ENCODE measurements around the gene KCNK4.

KCNK4 gene

DNA sequence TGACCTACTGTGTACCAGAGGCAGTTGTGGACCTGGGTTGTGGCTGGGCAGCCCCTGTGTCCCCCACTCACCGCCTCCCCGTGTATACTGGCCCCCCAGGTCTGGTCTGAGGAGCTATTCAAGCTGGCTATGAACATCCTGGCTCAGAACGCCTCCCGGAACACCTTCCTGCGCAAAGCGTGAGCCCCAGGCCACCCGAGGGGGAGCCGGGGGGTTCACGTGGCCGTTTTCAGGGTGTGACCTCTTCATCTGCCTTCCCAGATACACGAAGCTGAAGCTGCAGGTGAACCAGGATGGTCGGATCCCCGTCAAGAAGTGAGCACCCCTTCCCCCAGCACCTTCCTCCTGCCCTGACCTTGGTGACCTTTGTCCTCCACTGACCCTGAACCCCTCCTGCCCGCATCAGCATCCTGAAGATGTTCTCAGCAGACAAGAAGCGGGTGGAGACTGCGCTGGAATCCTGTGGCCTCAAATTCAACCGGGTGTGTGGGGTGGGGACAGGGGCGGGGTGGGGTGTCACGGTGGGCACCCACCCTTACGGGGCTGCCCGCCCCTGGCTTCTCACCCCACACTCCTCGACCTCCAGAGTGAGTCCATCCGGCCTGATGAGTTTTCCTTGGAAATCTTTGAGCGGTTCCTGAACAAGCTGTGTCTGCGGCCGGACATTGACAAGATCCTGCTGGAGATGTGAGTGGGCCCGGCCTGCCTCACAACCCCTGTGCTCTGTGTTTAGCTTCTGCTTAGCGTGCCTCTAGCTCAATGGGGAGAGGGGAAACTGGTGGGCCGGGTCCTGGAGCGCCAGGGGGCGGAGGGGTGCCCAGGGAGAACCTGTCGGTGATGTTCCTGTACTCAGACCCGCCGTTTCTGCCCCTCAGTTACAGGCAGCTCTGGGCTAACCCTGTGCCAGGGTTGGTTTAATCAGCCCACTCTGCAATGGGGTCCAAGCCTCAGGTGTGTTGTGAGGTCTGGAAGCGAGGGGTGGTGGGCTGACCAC lies 35.7 kb upstream of the KCNK4 start:
- TF ChIP-seq, protein P1, sequence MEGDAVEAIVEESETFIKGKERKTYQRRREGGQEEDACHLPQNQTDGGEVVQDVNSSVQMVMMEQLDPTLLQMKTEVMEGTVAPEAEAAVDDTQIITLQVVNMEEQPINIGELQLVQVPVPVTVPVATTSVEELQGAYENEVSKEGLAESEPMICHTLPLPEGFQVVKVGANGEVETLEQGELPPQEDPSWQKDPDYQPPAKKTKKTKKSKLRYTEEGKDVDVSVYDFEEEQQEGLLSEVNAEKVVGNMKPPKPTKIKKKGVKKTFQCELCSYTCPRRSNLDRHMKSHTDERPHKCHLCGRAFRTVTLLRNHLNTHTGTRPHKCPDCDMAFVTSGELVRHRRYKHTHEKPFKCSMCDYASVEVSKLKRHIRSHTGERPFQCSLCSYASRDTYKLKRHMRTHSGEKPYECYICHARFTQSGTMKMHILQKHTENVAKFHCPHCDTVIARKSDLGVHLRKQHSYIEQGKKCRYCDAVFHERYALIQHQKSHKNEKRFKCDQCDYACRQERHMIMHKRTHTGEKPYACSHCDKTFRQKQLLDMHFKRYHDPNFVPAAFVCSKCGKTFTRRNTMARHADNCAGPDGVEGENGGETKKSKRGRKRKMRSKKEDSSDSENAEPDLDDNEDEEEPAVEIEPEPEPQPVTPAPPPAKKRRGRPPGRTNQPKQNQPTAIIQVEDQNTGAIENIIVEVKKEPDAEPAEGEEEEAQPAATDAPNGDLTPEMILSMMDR (conservative IDR thresholded peaks at IDR 0.05; ENCODE audit: low read depth, low read length), result no peak
- H3K79me2 ChIP-seq (ENCODE audit: insufficient read depth, low read depth), result no peaks in the 10 kb centered on the region
- H3K36me3 ChIP-seq (ENCODE audit: insufficient read depth), result no peaks in the 10 kb centered on the region
- peaks cover 6% of the 10 kb centered on the region for H3K4me1 ChIP-seq (ENCODE audit: low read depth, poor library complexity, severe bottlenecking)
- H3K4me3 ChIP-seq (IDR thresholded peaks at IDR 0.05; ENCODE audit: insufficient read depth, low read depth, low read length), result no peak overlapping the region
- H3K27ac ChIP-seq, result no peak overlapping the region
- H3K27me3 ChIP-seq (ENCODE audit: insufficient read depth, low read depth), result no peaks in the 10 kb centered on the region
- no peak overlapping the region for H2AFZ ChIP-seq (ENCODE audit: low read depth)
- H4K20me1 ChIP-seq (ENCODE audit: insufficient read depth), result no peaks in the 10 kb centered on the region
- H3K9ac ChIP-seq, result no peak overlapping the region
- no peak overlapping the region for H3K4me2 ChIP-seq

DNA sequence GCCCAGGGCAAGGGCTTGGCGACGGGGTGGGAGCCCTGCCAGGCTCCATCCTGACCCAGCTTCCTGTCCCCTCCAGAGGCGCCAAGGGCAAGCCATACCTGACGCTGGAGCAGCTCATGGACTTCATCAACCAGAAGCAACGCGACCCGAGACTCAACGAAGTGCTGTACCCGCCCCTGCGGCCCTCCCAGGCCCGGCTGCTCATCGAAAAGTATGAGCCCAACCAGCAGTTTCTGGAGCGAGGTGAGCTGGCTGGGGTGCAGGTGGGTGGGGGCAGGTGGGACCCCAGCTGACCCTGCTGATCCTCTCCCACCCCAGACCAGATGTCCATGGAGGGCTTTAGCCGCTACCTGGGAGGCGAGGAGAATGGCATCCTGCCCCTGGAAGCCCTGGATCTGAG lies 34.8 kb upstream of the KCNK4 start:
- H2AFZ ChIP-seq (ENCODE audit: low read depth), result no peak overlapping the region
- no peaks in the 10 kb centered on the region for H4K20me1 ChIP-seq (ENCODE audit: insufficient read depth)
- no peaks in the 10 kb centered on the region for H3K79me2 ChIP-seq (ENCODE audit: insufficient read depth, low read depth)
- H3K27me3 ChIP-seq (ENCODE audit: insufficient read depth, low read depth), result no peaks in the 10 kb centered on the region
- TF ChIP-seq, protein P1 (conservative IDR thresholded peaks at IDR 0.05; ENCODE audit: low read depth, low read length), result no peak
- peaks cover 6% of the 10 kb centered on the region for H3K4me1 ChIP-seq (ENCODE audit: low read depth, poor library complexity, severe bottlenecking)
- H3K4me2 ChIP-seq, result no peak overlapping the region
- no peak overlapping the region for H3K27ac ChIP-seq
- no peak overlapping the region for H3K9ac ChIP-seq
- H3K36me3 ChIP-seq (ENCODE audit: insufficient read depth), result no peaks in the 10 kb centered on the region
- H3K4me3 ChIP-seq (IDR thresholded peaks at IDR 0.05; ENCODE audit: insufficient read depth, low read depth, low read length), result no peak overlapping the region

DNA sequence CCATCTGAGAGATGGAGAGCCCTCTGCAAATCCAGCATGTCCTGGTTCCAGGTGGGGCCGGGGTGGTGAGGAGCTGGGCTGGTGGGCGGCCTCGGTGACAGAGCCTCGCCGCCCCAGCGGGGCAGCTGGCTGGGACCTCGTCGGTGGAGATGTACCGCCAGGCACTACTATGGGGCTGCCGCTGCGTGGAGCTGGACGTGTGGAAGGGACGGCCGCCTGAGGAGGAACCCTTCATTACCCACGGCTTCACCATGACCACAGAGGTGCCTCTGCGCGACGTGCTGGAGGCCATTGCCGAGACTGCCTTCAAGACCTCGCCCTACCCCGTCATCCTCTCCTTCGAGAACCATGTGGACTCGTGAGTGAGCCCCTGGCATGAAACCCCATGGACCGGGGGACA lies 32.7 kb upstream of the KCNK4 start:
- Histone ChIP-seq H3K27me3 (ENCODE audit: insufficient read depth, low read depth) (no peaks in the 10 kb centered on the region), H3K27ac (no peak overlapping the region), H3K4me3 (IDR thresholded peaks at IDR 0.05; ENCODE audit: insufficient read depth, low read depth, low read length) (no peak overlapping the region), H3K4me1 (ENCODE audit: low read depth, poor library complexity, severe bottlenecking) (no peaks in the 10 kb centered on the region), H3K4me2 (no peak overlapping the region), H3K9ac (no peak overlapping the region), H3K36me3 (ENCODE audit: insufficient read depth) (no peaks in the 10 kb centered on the region), H2AFZ (ENCODE audit: low read depth) (no peak overlapping the region), H3K79me2 (ENCODE audit: insufficient read depth, low read depth) (no peaks in the 10 kb centered on the region), H4K20me1 (ENCODE audit: insufficient read depth) (no peaks in the 10 kb centered on the region)
- TF ChIP-seq, protein P1 (conservative IDR thresholded peaks at IDR 0.05; ENCODE audit: low read depth, low read length), result no peak

DNA sequence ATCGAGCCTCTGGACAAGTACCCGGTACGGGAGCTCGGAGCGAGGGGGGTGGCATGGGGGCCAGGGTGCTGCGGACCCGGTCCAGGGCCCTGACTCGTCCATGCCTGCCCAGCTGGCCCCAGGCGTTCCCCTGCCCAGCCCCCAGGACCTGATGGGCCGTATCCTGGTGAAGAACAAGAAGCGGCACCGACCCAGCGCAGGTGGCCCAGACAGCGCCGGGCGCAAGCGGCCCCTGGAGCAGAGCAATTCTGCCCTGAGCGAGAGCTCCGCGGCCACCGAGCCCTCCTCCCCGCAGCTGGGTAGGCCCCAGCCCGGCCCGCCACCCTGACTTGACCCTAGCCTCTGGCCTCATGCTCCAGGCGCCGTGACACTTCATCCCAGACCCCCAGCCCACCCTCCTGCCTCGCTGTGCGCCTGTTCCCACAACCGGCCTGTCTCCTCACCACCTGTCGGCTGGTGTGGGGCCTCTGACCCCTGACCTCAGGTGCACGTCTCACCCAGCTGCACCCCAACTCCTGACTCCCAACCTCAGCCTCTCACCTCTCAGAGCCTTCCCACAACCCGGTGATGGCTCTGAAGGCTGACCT lies 32.1 kb upstream of the KCNK4 start:
- H3K79me2 ChIP-seq (ENCODE audit: insufficient read depth, low read depth), result no peaks in the 10 kb centered on the region
- H4K20me1 ChIP-seq (ENCODE audit: insufficient read depth), result no peaks in the 10 kb centered on the region
- no peaks in the 10 kb centered on the region for H3K36me3 ChIP-seq (ENCODE audit: insufficient read depth)
- H3K4me1 ChIP-seq (ENCODE audit: low read depth, poor library complexity, severe bottlenecking), result no peaks in the 10 kb centered on the region
- H3K4me3 ChIP-seq (IDR thresholded peaks at IDR 0.05; ENCODE audit: insufficient read depth, low read depth, low read length), result no peak overlapping the region
- no peak overlapping the region for H3K4me2 ChIP-seq
- no peak overlapping the region for H2AFZ ChIP-seq (ENCODE audit: low read depth)
- H3K27ac ChIP-seq, result no peak overlapping the region
- H3K27me3 ChIP-seq (ENCODE audit: insufficient read depth, low read depth), result no peaks in the 10 kb centered on the region
- no peak overlapping the region for H3K9ac ChIP-seq
- TF ChIP-seq, protein P1 (conservative IDR thresholded peaks at IDR 0.05; ENCODE audit: low read depth, low read length), result no peak
